ENCODE measurements around the gene TESPA1.

DNA sequence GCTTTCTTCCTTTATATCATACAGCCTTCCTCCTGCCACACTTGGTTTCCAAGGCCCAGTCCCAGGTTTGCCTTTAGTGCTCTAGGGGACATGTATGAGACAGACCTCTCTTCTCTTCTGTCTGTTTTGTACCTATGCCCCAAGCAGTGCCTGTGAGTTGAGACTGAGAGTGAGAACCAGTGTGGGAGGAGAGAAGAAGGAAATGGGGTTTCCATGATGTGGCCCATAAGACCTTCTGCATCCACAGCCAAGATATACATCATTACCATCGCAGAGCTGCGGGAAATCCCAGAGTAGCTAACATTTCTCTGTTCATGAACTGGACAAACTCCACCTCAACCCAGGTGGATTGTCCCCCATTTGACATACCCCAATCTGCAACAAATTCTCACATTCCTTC is 2.8 kb downstream of the TESPA1 start:
- TF ChIP-seq, protein P1, sequence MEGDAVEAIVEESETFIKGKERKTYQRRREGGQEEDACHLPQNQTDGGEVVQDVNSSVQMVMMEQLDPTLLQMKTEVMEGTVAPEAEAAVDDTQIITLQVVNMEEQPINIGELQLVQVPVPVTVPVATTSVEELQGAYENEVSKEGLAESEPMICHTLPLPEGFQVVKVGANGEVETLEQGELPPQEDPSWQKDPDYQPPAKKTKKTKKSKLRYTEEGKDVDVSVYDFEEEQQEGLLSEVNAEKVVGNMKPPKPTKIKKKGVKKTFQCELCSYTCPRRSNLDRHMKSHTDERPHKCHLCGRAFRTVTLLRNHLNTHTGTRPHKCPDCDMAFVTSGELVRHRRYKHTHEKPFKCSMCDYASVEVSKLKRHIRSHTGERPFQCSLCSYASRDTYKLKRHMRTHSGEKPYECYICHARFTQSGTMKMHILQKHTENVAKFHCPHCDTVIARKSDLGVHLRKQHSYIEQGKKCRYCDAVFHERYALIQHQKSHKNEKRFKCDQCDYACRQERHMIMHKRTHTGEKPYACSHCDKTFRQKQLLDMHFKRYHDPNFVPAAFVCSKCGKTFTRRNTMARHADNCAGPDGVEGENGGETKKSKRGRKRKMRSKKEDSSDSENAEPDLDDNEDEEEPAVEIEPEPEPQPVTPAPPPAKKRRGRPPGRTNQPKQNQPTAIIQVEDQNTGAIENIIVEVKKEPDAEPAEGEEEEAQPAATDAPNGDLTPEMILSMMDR (IDR thresholded peaks at IDR 0.05) = no peak
- no peak for TF ChIP-seq ZFX (IDR thresholded peaks at IDR 0.05; ENCODE audit: borderline replicate concordance)

Measured in 22Rv1 (cell line).